C4-2B (cell line): ENCODE measurements around the gene RET.

Experiments
- CTCF ChIP-seq: fragments of 450-650 bp; conservative IDR thresholded peaks from 2 replicates; pipeline ENCODE4 v1.5.1; 2017; ENCODE audit warnings: mild to moderate bottlenecking
- ZFX ChIP-seq: fragments of 450-650 bp; IDR thresholded peaks from 2 replicates; pipeline ENCODE4 v1.6.1; 2017

DNA sequence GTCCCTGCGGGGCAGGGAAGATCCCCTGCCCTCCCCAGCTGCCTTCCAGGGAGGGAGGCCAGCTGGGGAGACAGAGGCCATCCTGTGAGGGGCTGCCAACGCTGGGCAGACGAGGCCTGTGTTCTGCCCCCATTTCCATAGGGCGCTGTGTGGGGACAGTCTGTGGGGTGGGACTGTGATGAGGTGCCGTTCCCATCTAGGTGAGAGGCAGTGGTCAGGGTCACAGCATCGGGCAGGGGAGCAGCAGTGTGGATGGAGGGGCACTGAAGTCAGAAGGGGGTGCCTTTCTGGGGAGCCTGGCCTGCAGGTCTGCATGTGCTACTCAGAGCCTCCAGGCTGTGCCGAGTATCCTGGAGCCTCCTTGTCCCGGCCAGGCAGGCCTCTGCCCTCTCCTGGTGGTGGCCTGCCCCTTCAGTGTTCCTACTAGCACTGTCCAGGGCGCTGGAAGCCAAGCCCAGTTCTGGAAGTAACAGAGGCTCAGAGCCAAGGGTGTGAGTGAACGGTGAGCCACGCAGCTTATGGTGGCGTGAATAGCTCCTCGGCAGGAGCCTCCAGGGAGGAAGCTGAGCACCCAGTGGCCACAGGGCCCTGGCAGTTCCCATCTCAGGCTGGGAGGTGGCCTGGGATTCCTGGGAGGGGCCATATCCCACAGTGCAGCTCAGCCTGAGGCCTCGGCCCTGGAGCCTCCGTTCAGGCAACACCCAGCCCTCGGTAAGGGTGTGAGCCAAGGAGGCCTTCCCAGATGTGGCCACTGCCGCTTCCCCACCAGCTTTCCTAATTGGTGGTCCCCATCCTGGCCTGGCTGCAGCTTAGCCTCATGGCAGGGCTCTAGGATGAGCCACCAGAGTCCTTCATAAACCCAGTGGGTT is 38.1 kb downstream of the RET start:
- TF ChIP-seq CTCF (no peak), ZFX (no peak)
